GM12878 (cell line): ENCODE results near the gene GTPBP4. TPM values are rescaled to one million over a fixed set of nuclear protein-coding genes. Genes with fewer than 3 reads are reported as not detected.

Experiments used
- ATAC-seq: fragments of 200-7000 bp; cut with Tn5 transposase; 3 replicates; pipeline ENCODE4 v1.9.1; 2020; ENCODE audit warnings: mild to moderate bottlenecking, moderate library complexity
- BruUV-seq: library from RNA; stranded (reverse); fragments of 400-500 nt; replicated peaks from 2 replicates; lab custom pipeline; 2021; lab: Mats Ljungman, UMichigan
- CTCF ChIA-PET: fragments of 300-600 bp; sonication (Branson Sonifier 250); formaldehyde crosslinking; extraction: SDS; loops from one replicate; lab custom pipeline; 2021; ENCODE audit warnings: inconsistent platforms; lab: Yijun Ruan, JAX
- POLR2A ChIA-PET: fragments of 350-600 bp; formaldehyde crosslinking; extraction: SDS; loops from one replicate; lab custom pipeline; 2021; ENCODE audit warnings: inconsistent platforms; lab: Charles Lee
- RAD21 ChIA-PET: fragments of 300-600 bp; sonication (Branson Sonifier 250); formaldehyde crosslinking; loops from one replicate; lab custom pipeline; 2023; ENCODE audit warnings: antibody characterized with exemption; ENCODE audit not compliant: unreplicated experiment; lab: Charles Lee
- SMC1A ChIA-PET: fragments of 300-600 bp; sonication (Branson Sonifier 250); formaldehyde crosslinking; loops from one replicate; lab custom pipeline; 2023; ENCODE audit not compliant: unreplicated experiment, uncharacterized antibody; lab: Charles Lee
- DNase-seq: peaks from one replicate; pipeline ENCODE4 v3.0.0-alpha.2; 2011; ENCODE audit warnings: low read depth, low spot score
- FAIRE-seq: peaks from 3 replicates; lab custom pipeline; 2011; peaks lifted over from hg19 to GRCh38; lab: Jason Lieb, UNC
- H2AFZ ChIP-seq: 2 replicates; pipeline ENCODE4 v1.6.0; 2011; ENCODE audit warnings: low read depth, low read length, control low read depth; ENCODE audit not compliant: control insufficient read depth
- H3K27ac ChIP-seq: 2 replicates; pipeline ENCODE4 v1.5.1; 2011; ENCODE audit warnings: control low read depth; ENCODE audit not compliant: control insufficient read depth, insufficient read depth
- H3K27me3 ChIP-seq, 2 experiments: replicated peaks in 1 of 2; 2 replicates each; pipeline versions ENCODE4 v1.6.0 to v1.6.1; 2011; ENCODE audit warnings: low read length in 1 of 2; ENCODE audit not compliant: control insufficient read depth in 2 of 2, insufficient read depth in 2 of 2
- H3K36me3 ChIP-seq, 2 experiments: 2 replicates each; pipeline ENCODE4 v1.5.1; 2011; ENCODE audit warnings: low read length in 1 of 2; ENCODE audit not compliant: control insufficient read depth in 2 of 2, insufficient read depth in 2 of 2
- H3K4me1 ChIP-seq: 2 replicates; pipeline ENCODE4 v1.6.1; 2011; ENCODE audit warnings: mild to moderate bottlenecking, low read length, moderate library complexity, mixed read lengths; ENCODE audit not compliant: control insufficient read depth, insufficient read depth
- H3K4me2 ChIP-seq: 2 replicates; pipeline ENCODE4 v1.6.0; 2011; ENCODE audit warnings: control low read depth; ENCODE audit not compliant: control insufficient read depth, insufficient read depth
- H3K4me3 ChIP-seq: fragments of 200-600 bp; sonication (generic); 2 replicates; pipeline ENCODE4 v1.5.1; 2016
- H3K79me2 ChIP-seq: 2 replicates; pipeline ENCODE4 v1.6.0; 2011; ENCODE audit warnings: low read length; ENCODE audit not compliant: control insufficient read depth, insufficient read depth
- H3K9ac ChIP-seq: 2 replicates; pipeline ENCODE4 v1.8.0; 2011; ENCODE audit warnings: low read length, control low read depth, mixed read lengths; ENCODE audit not compliant: control insufficient read depth, insufficient read depth
- H3K9me3 ChIP-seq: replicated peaks from 3 replicates; pipeline ENCODE4 v1.5.1; 2011; ENCODE audit warnings: mild to moderate bottlenecking, low read length; ENCODE audit not compliant: control insufficient read depth, insufficient read depth
- H4K20me1 ChIP-seq: 2 replicates; pipeline ENCODE4 v1.6.0; 2011; ENCODE audit not compliant: control insufficient read depth, insufficient read depth
- CHD2 ChIP-seq: IDR thresholded peaks from 2 replicates; pipeline ENCODE4 v1.6.1; 2011; ENCODE audit warnings: low read depth, low read length, improper control_type of control experiment, borderline replicate concordance
- PBX3 ChIP-seq: IDR thresholded peaks from 2 replicates; pipeline ENCODE4 v1.6.1; 2011; ENCODE audit warnings: mild to moderate bottlenecking, low read depth, low read length, moderate library complexity; ENCODE audit not compliant: insufficient replicate concordance
- WGBS: methylation state at CpG from one replicate; pipeline ENCODE4 v1.1.6; 2016; ENCODE audit warnings: low lambda C conversion rate; ENCODE audit not compliant: insufficient replicate concordance, insufficient coverage; ENCODE audit errors: missing lambda C conversion rate; 5-methylcytosine and 5-hydroxymethylcytosine counted together
- in situ Hi-C: fragments of 300-500 bp; cut with MboI; formaldehyde crosslinking; loops from 9 replicates; pipeline ENCODE4 v1.14.3; 2018; ENCODE audit warnings: mixed read lengths
- intact Hi-C: fragments of 100-400 bp; cut with micrococcal nuclease; formaldehyde crosslinking; loops from one replicate; pipeline ENCODE4 v1.14.2; 2022; ENCODE audit not compliant: unreplicated experiment
- polyA plus RNA-seq, 11 experiments: library from polyadenylated mRNA; depleted of rRNA in 4 of 11; unstranded in 6 of 11; stranded (reverse) in 5 of 11; fragments of >200 nt; fragmentation: Nextera tagmentation in 4 of 11; fragmentation: Illumina TruSeq in 1 of 11; extraction: Ambion mirVana in 4 of 11; extraction: Trizol in 1 of 11; gene quantifications; 1 replicate in 1 of 11; 2 replicates in 10 of 11; pipeline versions ENCODE4 v1.2.1 to v1.2.3, GENCODE V29; 2011 to 2016; ENCODE audit warnings: inconsistent platforms in 2 of 11, missing spikeins in 2 of 11, low read depth in 1 of 11
- total RNA-seq, 4 experiments: library from RNA; depleted of rRNA in 3 of 4; stranded (reverse); fragments of >200 nt in 3 of 4; fragmentation: Illumina TruSeq in 1 of 4; extraction: Trizol in 1 of 4; gene quantifications; 2 replicates each; pipeline versions ENCODE4 v1.2.1 to v1.2.3, GENCODE V29; 2013 to 2021
- TF ChIP-seq, protein P1 (sequence below): fragments of 450-650 bp; IDR thresholded peaks from 2 replicates; pipeline ENCODE4 v1.6.1; 2017; ENCODE audit warnings: borderline replicate concordance

Gene GTPBP4
- total and polyA plus RNA-seq, 10 of the 15 experiments (the other 5 are each of a cell fraction or from before 2014, with no cell fraction given), result 58.5 to 118 (median 71.4) TPM

GRCh38 chr10:1068380-1069361 lies 80.4 kb downstream of the GTPBP4 start:
- ChIA-PET POLR2A (no interaction called here), CTCF (no interaction called here), RAD21 (no interaction called here), SMC1A (interaction anchor here (0.6 to 0.7 kb wide), 2 partner anchors 19 to 221 kb away, joined by 3 read pairs; no protein-coding TSS in a partner anchor)
- H3K27ac ChIP-seq, result no peak overlapping the region
- H3K79me2 ChIP-seq, result no peaks in the 10 kb centered on the region
- WGBS, result 76% methylated on average over 10 of the region's 10 CpGs
- intact Hi-C loops, result no loop called here
- H3K36me3 ChIP-seq, result 0 out of 4 replicates have a peak, but pooled peaks cover 0 to 10% of the 10 kb centered on the region in 2 experiments
- H3K4me2 ChIP-seq, result no peak overlapping the region
- no peaks in the 10 kb centered on the region for H3K27me3 ChIP-seq
- H3K4me3 ChIP-seq, result no peak overlapping the region
- in situ Hi-C loops, result no loop called here
- DNase-seq (no peak), FAIRE-seq (no peak), ATAC-seq (no peak)
- H4K20me1 ChIP-seq, result no peaks in the 10 kb centered on the region
- BruUV-seq, result no TSS peak
- TF ChIP-seq CHD2 (no peak), PBX3 (no peak)
- TF ChIP-seq, protein P1, sequence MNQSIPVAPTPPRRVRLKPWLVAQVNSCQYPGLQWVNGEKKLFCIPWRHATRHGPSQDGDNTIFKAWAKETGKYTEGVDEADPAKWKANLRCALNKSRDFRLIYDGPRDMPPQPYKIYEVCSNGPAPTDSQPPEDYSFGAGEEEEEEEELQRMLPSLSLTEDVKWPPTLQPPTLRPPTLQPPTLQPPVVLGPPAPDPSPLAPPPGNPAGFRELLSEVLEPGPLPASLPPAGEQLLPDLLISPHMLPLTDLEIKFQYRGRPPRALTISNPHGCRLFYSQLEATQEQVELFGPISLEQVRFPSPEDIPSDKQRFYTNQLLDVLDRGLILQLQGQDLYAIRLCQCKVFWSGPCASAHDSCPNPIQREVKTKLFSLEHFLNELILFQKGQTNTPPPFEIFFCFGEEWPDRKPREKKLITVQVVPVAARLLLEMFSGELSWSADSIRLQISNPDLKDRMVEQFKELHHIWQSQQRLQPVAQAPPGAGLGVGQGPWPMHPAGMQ, result no peak
- no peaks in the 10 kb centered on the region for H3K4me1 ChIP-seq
- no peak overlapping the region for H2AFZ ChIP-seq
- H3K9ac ChIP-seq, result no peak overlapping the region
- no peaks in the 10 kb centered on the region for H3K9me3 ChIP-seq

Other genes starting within 250 kb of the GTPBP4 start
- gene LARP4B, start 56.7 kb upstream of the GTPBP4 start, total RNA-seq (2014; rRNA removed), result 47.6 and 50.2 TPM in 2 replicates
- 29.8 and 30.1 TPM in 2 replicates for gene LARP4B, start 56.7 kb upstream of the GTPBP4 start, total RNA-seq (2014; rRNA removed; fragmentation: Illumina TruSeq; extraction: Trizol)
- gene LARP4B, start 56.7 kb upstream of the GTPBP4 start, total RNA-seq (2021), result 109 and 119 TPM in 2 replicates
- gene LARP4B, start 56.7 kb upstream of the GTPBP4 start, polyA plus RNA-seq (2011; rRNA removed), result 49.2 and 65.8 TPM in 2 replicates
- gene LARP4B, start 56.7 kb upstream of the GTPBP4 start, polyA plus RNA-seq (2014; fragmentation: Illumina TruSeq; extraction: Trizol), result 32.1 and 38.9 TPM in 2 replicates
- gene LARP4B, start 56.7 kb upstream of the GTPBP4 start, polyA plus RNA-seq (2014; fragmentation: Nextera tagmentation; extraction: Ambion mirVana), result 10 to 100 TPM; 10.5 to 12.1 TPM
- gene LARP4B, start 56.7 kb upstream of the GTPBP4 start, polyA plus RNA-seq (2014; rRNA removed), result 51.0 and 53.5 TPM in 2 replicates
- 10 to 100 TPM; 21.6 to 39.9 TPM for gene LARP4B, start 56.7 kb upstream of the GTPBP4 start, polyA plus RNA-seq (2016; fragmentation: Nextera tagmentation; extraction: Ambion mirVana)
- not detected in 2 replicates for gene IDI2, start 37.4 kb downstream of the GTPBP4 start, total RNA-seq (2014; rRNA removed)
- gene IDI2, start 37.4 kb downstream of the GTPBP4 start, total RNA-seq (2014; rRNA removed; fragmentation: Illumina TruSeq; extraction: Trizol), result not detected in 2 replicates
- not detected in 2 replicates for gene IDI2, start 37.4 kb downstream of the GTPBP4 start, total RNA-seq (2021)
- not detected in 2 replicates for gene IDI2, start 37.4 kb downstream of the GTPBP4 start, polyA plus RNA-seq (2011; rRNA removed)
- 0.06 TPM in 1 of 2 replicates, not detected in the other for gene IDI2, start 37.4 kb downstream of the GTPBP4 start, polyA plus RNA-seq (2014; fragmentation: Illumina TruSeq; extraction: Trizol)
- not detected for gene IDI2, start 37.4 kb downstream of the GTPBP4 start, polyA plus RNA-seq (2014; fragmentation: Nextera tagmentation; extraction: Ambion mirVana)
- gene IDI2, start 37.4 kb downstream of the GTPBP4 start, polyA plus RNA-seq (2014; rRNA removed), result not detected in 2 replicates
- gene IDI2, start 37.4 kb downstream of the GTPBP4 start, polyA plus RNA-seq (2016; fragmentation: Nextera tagmentation; extraction: Ambion mirVana), result not detected
- 112 and 150 TPM in 2 replicates for gene IDI1, start 60.7 kb downstream of the GTPBP4 start, total RNA-seq (2014; rRNA removed)
- gene IDI1, start 60.7 kb downstream of the GTPBP4 start, total RNA-seq (2014; rRNA removed; fragmentation: Illumina TruSeq; extraction: Trizol), result 152 and 163 TPM in 2 replicates
- 85.5 and 88.4 TPM in 2 replicates for gene IDI1, start 60.7 kb downstream of the GTPBP4 start, total RNA-seq (2021)
- 216 and 332 TPM in 2 replicates for gene IDI1, start 60.7 kb downstream of the GTPBP4 start, polyA plus RNA-seq (2011; rRNA removed)
- gene IDI1, start 60.7 kb downstream of the GTPBP4 start, polyA plus RNA-seq (2014; fragmentation: Illumina TruSeq; extraction: Trizol), result 156 and 224 TPM in 2 replicates
- 100 to 1,000 TPM; 156 to 223 TPM for gene IDI1, start 60.7 kb downstream of the GTPBP4 start, polyA plus RNA-seq (2014; fragmentation: Nextera tagmentation; extraction: Ambion mirVana)
- gene IDI1, start 60.7 kb downstream of the GTPBP4 start, polyA plus RNA-seq (2014; rRNA removed), result 129 and 158 TPM in 2 replicates
- gene IDI1, start 60.7 kb downstream of the GTPBP4 start, polyA plus RNA-seq (2016; fragmentation: Nextera tagmentation; extraction: Ambion mirVana), result 100 to 1,000 TPM; 202 to 206 TPM
- gene WDR37, start 68.0 kb downstream of the GTPBP4 start, total RNA-seq (2014; rRNA removed), result 8.0 and 8.5 TPM in 2 replicates
- gene WDR37, start 68.0 kb downstream of the GTPBP4 start, total RNA-seq (2014; rRNA removed; fragmentation: Illumina TruSeq; extraction: Trizol), result 6.1 and 6.3 TPM in 2 replicates
- gene WDR37, start 68.0 kb downstream of the GTPBP4 start, total RNA-seq (2021), result 9.0 and 11.1 TPM in 2 replicates
- 9.7 and 10.5 TPM in 2 replicates for gene WDR37, start 68.0 kb downstream of the GTPBP4 start, polyA plus RNA-seq (2011; rRNA removed)
- gene WDR37, start 68.0 kb downstream of the GTPBP4 start, polyA plus RNA-seq (2014; fragmentation: Illumina TruSeq; extraction: Trizol), result 6.4 and 6.6 TPM in 2 replicates
- 1 to 10 TPM; 1.9 to 2.5 TPM for gene WDR37, start 68.0 kb downstream of the GTPBP4 start, polyA plus RNA-seq (2014; fragmentation: Nextera tagmentation; extraction: Ambion mirVana)
- gene WDR37, start 68.0 kb downstream of the GTPBP4 start, polyA plus RNA-seq (2014; rRNA removed), result 8.4 and 8.8 TPM in 2 replicates
- 1 to 10 TPM; 6.5 to 7.7 TPM for gene WDR37, start 68.0 kb downstream of the GTPBP4 start, polyA plus RNA-seq (2016; fragmentation: Nextera tagmentation; extraction: Ambion mirVana)